ENCODE measurements around the gene CSGALNACT2.

DNA sequence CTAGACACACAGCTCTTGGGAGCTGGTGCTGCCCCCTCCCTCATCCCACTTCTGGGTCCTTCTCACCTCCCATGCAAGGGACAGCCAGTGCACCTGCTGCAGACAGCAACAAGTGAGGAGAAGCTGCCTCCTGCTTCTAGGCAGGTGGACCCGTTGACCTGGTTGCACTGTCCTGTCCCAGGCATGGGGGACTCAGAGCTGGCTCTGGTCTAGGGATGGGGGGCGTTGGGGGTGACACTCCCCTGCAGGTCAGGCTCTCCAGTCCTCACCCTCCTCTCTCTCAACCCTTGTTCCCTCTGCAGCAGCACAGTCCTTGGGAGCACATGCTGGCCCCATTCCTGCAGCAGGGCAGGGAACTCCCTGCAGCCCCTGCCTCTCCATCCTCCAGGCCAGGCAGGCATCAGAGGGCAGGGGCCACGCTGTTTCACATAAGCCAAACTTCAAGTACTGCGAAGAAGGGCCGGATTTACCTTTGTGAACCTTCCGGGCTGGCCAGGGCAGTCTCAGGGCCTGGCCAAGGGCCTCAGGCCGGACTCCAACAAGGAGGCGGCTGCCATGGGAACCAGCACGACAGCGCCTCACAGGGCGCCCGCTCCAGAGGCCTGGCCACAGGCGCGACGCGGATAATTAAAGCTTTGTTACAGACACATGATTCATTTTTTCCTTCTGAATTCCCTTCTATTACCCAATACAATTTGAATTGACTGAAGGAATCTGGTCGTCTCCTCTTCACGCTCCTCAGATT lies 80.1 kb downstream of the CSGALNACT2 start:
- TF ChIP-seq, protein P1, sequence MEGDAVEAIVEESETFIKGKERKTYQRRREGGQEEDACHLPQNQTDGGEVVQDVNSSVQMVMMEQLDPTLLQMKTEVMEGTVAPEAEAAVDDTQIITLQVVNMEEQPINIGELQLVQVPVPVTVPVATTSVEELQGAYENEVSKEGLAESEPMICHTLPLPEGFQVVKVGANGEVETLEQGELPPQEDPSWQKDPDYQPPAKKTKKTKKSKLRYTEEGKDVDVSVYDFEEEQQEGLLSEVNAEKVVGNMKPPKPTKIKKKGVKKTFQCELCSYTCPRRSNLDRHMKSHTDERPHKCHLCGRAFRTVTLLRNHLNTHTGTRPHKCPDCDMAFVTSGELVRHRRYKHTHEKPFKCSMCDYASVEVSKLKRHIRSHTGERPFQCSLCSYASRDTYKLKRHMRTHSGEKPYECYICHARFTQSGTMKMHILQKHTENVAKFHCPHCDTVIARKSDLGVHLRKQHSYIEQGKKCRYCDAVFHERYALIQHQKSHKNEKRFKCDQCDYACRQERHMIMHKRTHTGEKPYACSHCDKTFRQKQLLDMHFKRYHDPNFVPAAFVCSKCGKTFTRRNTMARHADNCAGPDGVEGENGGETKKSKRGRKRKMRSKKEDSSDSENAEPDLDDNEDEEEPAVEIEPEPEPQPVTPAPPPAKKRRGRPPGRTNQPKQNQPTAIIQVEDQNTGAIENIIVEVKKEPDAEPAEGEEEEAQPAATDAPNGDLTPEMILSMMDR (IDR thresholded peaks at IDR 0.05; ENCODE audit: insufficient read depth, low read length, poor library complexity, severe bottlenecking): no peak
- no peak for TF ChIP-seq EZH2phosphoT487 (conservative IDR thresholded peaks at IDR 0.05; ENCODE audit: low read length)

All from SU-DHL-6 (cell line).